HG03521 (cell line): ENCODE measurements around the gene NRXN2.

Source experiments
- ATAC-seq: cut with Tn5 transposase; IDR thresholded peaks from one replicate; pipeline ENCODE4 v1.9.1; 2021; ENCODE audit warnings: mild to moderate bottlenecking, moderate library complexity; ENCODE audit not compliant: unreplicated experiment

Gene NRXN2

GRCh38 chr11:64556721-64557250 is 166.2 kb downstream of the NRXN2 start:
- no peak for ATAC-seq
